T-helper 1 cell treated with Interleukin-12 subunit alpha and Interleukin-12 subunit beta and Interleukin-4 antibody, amounts not matched to agents 30 μg/mL and 1 μg/mL, for 36 hours (primary cell): Measurements from ENCODE around the gene TTC29.
"Not testable (repeated sequence)": the region's sequence is repeated elsewhere in the genome, so short reads cannot be mapped to it uniquely, and the experiment has no call there.

Source experiments
- H3K27ac Mint-ChIP-seq: one replicate; pipeline ENCODE4 v1.8.0; 2021; ENCODE audit warnings: mild to moderate bottlenecking, mixed read lengths
- H3K27me3 Mint-ChIP-seq: one replicate; pipeline ENCODE4 v1.8.0; 2021; ENCODE audit warnings: low read depth, mixed read lengths
- H3K36me3 Mint-ChIP-seq: one replicate; pipeline ENCODE4 v1.8.0; 2021; ENCODE audit warnings: low read depth, mixed read lengths
- H3K4me1 Mint-ChIP-seq: one replicate; pipeline ENCODE4 v1.8.0; 2021; ENCODE audit warnings: low read depth, mixed read lengths
- H3K4me3 Mint-ChIP-seq: one replicate; pipeline ENCODE4 v1.8.0; 2021; ENCODE audit warnings: mild to moderate bottlenecking, moderate library complexity, mixed read lengths
- H3K9me3 Mint-ChIP-seq: one replicate; pipeline ENCODE4 v1.8.0; 2021; ENCODE audit warnings: mixed read lengths

TTC29 gene

DNA sequence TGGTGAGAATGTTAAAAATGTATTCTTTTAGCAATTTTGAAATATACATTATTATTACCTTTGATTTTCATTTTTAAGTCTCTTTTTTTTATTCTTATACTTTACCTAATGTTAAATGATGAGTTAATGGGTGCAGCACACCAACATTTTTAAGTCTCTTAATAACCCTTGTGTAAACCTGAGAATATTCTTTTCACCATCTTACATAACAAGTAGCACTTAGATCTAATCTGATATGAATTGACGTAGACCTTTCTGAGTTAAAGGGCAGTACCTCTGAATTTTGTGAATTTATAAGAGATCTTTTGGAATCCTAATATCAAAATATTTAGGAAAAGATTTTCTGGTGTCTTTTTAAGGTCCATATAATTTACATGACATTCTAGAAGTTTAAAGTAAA is 110.6 kb downstream of the TTC29 start:
- Mint-ChIP-seq H3K4me3 (no peak overlapping the region), H3K36me3 (no peaks in the 10 kb centered on the region), H3K27me3 (no peaks in the 10 kb centered on the region), H3K27ac (no peak overlapping the region), H3K4me1 (no peaks in the 10 kb centered on the region), H3K9me3 (no peaks in the 10 kb centered on the region)

DNA sequence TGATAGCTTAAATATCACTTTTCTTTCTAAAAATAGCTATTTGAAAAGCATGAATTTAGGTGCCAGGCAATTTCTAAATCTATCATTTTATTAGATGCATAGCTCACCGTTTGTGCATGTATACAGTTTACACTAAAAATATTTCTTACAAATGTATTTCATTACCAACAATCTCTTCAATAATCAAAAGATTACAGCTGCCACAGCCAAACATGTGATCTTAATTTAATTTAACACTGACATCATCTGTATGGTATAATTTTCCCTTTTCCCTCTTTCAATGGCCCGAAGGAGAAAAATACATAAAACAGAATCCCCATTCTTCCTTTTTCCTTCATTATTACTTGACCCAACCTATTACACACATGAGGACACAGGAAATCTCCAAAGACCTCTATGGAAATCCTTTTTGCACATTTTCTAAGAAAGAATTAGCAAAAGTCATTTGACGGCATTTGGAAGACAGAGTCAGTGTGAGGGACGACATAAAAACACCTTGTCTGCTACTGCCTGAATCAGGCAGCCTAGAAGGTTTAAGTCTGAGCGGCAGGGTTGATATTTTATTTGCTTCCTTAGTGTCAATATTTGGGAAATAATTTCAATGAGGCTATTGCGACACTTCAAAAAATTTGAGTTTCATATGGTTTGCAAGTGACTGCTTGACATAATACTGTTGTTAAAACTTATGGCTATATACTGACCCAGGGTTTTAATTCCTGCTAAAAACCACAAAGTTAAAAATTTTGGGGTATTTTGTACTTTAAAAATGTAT is 111.2 kb downstream of the TTC29 start:
- H3K27ac Mint-ChIP-seq, result no peak overlapping the region
- no peaks in the 10 kb centered on the region for H3K36me3 Mint-ChIP-seq
- no peaks in the 10 kb centered on the region for H3K9me3 Mint-ChIP-seq
- no peak overlapping the region for H3K4me3 Mint-ChIP-seq
- no peaks in the 10 kb centered on the region for H3K4me1 Mint-ChIP-seq
- no peaks in the 10 kb centered on the region for H3K27me3 Mint-ChIP-seq

DNA sequence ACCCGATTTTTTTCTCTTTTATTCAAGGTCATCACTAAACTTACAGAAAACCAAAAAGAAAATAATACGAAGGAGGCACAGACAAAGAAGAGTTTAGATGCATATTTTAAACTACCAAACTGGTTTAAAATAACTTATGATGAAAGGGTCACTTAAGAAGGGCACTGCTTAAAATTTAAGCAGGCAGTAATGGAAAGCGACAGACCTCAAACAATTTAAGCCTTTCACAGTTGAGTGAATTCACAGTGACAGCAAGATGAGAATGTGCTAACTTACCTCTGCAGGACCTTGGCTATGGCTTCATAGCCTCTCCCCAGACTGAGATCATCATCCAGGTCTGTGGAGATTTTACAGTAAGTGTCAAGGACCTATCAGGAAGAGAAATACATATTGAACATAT is 112.1 kb downstream of the TTC29 start:
- H3K4me1 Mint-ChIP-seq, result no peaks in the 10 kb centered on the region
- H3K9me3 Mint-ChIP-seq, result no peaks in the 10 kb centered on the region
- no peaks in the 10 kb centered on the region for H3K36me3 Mint-ChIP-seq
- no peak overlapping the region for H3K4me3 Mint-ChIP-seq
- H3K27me3 Mint-ChIP-seq, result no peaks in the 10 kb centered on the region
- no peak overlapping the region for H3K27ac Mint-ChIP-seq

DNA sequence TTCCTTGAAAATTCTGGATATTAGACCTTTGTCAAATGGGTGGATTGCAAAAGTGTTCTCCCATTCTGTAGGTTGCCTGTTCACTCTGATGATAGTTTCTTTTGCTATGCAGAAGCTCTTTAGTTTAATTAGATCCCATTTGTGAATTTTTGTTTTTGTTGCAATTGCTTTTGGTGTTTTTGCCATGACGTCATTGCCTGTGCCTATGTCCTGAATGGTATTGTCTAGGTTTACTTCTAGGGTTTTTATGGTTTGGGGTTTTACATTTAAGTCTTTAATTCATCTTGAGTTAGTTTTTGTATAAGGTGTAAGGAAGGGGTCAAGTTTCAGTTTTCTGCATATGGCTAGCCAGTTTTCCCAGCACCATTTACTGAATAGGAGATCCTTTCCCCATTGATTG is 122.7 kb downstream of the TTC29 start:
- H3K4me3 Mint-ChIP-seq, H3K27me3 Mint-ChIP-seq, H3K9me3 Mint-ChIP-seq, H3K36me3 Mint-ChIP-seq, H3K27ac Mint-ChIP-seq, H3K4me1 Mint-ChIP-seq: not testable (repeated sequence)

DNA sequence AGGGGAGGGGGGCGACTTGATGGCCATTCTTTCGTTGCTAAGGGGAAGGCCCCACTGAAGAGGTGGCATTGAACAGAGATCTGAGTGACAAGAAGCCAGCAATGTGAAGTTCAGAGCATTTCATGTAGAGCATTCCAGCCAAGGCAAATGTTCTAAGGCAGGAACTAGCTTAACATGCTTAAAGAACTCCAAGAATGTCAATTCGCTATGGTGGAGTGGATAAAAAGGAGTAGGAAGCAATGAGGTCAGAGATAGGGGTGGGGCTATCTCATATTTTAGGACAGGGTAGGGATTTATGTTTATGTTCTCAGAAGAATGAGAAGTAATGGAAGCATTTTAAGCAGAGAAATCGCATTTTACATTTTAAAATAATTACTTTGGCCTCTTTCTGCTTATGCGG is 130.9 kb downstream of the TTC29 start:
- peaks cover 3% of the 10 kb centered on the region for H3K9me3 Mint-ChIP-seq
- no peaks in the 10 kb centered on the region for H3K4me1 Mint-ChIP-seq
- H3K36me3 Mint-ChIP-seq, result no peaks in the 10 kb centered on the region
- no peaks in the 10 kb centered on the region for H3K27me3 Mint-ChIP-seq
- H3K27ac Mint-ChIP-seq, result no peak overlapping the region
- no peak overlapping the region for H3K4me3 Mint-ChIP-seq

DNA sequence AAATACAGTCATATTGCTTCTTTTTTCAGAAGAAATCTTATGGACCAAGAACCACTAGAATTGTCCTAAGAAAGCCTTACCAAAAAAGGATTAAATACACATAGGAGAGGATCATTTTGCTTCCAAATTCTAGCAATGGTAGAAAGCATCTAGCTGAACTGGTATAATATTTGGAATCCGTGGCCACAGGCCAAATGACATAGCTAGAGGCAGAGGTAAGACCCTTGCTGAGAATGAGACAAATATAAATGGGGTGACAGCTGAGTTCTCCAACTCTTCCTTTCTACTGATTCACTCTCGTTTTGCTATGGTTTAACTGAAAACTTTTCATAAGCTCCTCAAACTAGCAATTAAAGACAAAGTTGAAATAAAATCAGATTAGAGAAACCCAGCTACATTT is 150.0 kb downstream of the TTC29 start:
- H3K27ac Mint-ChIP-seq, result no peak overlapping the region
- H3K27me3 Mint-ChIP-seq, result no peaks in the 10 kb centered on the region
- no peak overlapping the region for H3K4me3 Mint-ChIP-seq
- no peaks in the 10 kb centered on the region for H3K9me3 Mint-ChIP-seq
- H3K36me3 Mint-ChIP-seq, result no peaks in the 10 kb centered on the region
- H3K4me1 Mint-ChIP-seq, result no peaks in the 10 kb centered on the region

DNA sequence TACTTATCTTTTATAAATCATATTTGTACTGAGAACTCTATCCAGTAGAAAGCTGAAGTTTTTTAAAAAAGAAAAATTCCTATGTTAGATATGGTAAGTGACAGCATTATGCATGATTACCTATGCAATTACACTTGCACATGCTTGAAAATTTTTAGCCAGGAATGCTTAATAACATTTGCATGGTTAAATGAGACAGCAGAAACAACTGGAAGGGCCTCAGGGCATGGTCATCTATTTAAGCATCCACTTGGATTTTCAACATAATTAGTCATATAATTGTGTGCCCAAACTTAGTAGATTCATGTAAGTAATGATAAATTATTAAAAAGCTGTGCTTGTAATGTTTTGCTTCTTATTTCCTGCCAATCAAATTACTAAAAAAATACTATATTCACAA is 151.9 kb downstream of the TTC29 start:
- no peak overlapping the region for H3K27ac Mint-ChIP-seq
- H3K36me3 Mint-ChIP-seq, result no peaks in the 10 kb centered on the region
- H3K4me1 Mint-ChIP-seq, result no peaks in the 10 kb centered on the region
- no peaks in the 10 kb centered on the region for H3K9me3 Mint-ChIP-seq
- no peaks in the 10 kb centered on the region for H3K27me3 Mint-ChIP-seq
- no peak overlapping the region for H3K4me3 Mint-ChIP-seq

DNA sequence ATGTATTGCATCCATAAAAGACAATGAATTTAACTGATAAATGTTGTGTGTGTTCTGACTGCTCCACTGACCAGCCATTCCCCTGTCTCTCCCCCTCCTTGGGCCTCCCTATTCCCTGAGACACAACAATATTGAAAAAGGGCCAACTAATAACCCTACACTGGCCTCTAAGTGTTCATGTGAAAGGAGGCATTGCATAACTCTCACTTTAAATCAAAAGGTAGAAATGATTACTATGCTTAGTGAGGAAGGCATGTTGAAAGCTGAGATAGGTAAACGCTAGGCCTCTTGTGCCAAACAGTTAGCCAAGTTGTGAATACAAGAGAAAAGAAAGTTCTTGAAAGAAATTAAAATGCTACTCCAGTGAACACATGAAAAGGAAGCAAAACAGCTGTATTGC is 154.2 kb downstream of the TTC29 start:
- Mint-ChIP-seq H3K4me3 (no peak overlapping the region), H3K9me3 (no peaks in the 10 kb centered on the region), H3K27ac (no peak overlapping the region), H3K27me3 (no peaks in the 10 kb centered on the region), H3K36me3 (no peaks in the 10 kb centered on the region), H3K4me1 (no peaks in the 10 kb centered on the region)

DNA sequence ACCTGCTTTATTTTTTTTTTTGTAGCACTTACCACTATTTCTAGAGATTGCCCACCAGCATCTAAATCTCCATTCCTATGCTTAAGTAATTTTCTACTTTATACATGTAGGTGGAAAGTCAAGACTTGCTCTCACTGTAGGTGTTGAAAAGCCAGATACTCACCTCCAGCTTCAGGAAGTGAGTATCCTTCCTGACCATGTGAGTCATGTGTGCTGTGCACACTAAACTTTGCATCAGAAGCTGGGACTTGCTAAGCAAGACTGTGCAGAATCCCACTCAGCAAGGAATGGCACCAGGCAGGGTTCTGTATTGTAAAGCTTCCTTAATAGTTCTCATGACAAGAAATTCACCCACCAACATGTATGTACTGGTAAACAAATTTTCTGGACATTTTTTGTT is 155.1 kb downstream of the TTC29 start:
- H3K27me3 Mint-ChIP-seq, result no peaks in the 10 kb centered on the region
- H3K4me1 Mint-ChIP-seq, result no peaks in the 10 kb centered on the region
- no peaks in the 10 kb centered on the region for H3K9me3 Mint-ChIP-seq
- no peaks in the 10 kb centered on the region for H3K36me3 Mint-ChIP-seq
- H3K27ac Mint-ChIP-seq, result no peak overlapping the region
- H3K4me3 Mint-ChIP-seq, result no peak overlapping the region

DNA sequence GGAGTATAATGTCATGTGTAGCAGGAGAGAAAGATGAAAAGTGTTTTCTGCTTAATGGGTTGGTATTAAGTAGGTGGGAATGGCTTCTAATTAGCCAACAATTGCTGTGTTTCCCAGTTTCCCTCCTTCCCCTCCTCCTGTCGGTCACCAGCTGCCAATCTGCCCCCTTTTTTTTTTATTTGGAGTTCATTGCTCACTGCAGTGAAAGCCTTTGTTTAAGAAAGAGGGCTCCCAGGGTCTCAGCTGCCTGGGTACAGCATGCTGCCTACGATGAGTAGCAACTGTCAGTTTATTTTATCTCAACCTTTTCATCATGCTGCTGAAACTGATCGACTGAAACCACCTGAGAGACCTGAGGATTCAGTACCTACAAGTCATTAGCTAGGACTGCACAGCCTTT is 157.9 kb downstream of the TTC29 start:
- H3K4me3 Mint-ChIP-seq, result no peak overlapping the region

DNA sequence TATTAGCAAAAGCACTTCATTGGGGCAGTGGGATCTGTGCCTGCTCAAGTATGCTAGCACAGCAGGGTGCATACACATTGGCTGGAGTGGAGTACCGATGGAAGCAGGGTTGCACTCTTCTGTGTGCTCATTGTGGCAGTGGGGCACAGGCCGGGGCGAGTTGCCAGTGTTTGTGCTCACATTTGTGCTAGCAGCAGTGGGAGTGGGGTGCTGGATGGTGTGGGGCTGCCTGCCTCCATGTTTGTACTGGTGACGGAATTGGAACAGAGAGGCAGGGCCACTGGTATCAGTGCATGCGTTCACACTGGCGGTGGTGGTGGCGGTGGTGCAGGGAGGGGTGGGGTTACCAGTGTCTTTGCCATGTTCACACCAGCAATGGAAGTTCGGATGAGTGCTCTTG is 169.0 kb downstream of the TTC29 start:
- Mint-ChIP-seq H3K4me3 (no peak overlapping the region), H3K36me3 (no peaks in the 10 kb centered on the region), H3K9me3 (no peaks in the 10 kb centered on the region), H3K27me3 (no peaks in the 10 kb centered on the region), H3K27ac (no peak overlapping the region), H3K4me1 (no peaks in the 10 kb centered on the region)

More for the DNA sequence above, 157.9 kb downstream of the TTC29 start:
- Mint-ChIP-seq H3K36me3 (no peaks in the 10 kb centered on the region), H3K4me1 (no peaks in the 10 kb centered on the region), H3K9me3 (no peaks in the 10 kb centered on the region), H3K27ac (no peak overlapping the region), H3K27me3 (no peaks in the 10 kb centered on the region)

DNA sequence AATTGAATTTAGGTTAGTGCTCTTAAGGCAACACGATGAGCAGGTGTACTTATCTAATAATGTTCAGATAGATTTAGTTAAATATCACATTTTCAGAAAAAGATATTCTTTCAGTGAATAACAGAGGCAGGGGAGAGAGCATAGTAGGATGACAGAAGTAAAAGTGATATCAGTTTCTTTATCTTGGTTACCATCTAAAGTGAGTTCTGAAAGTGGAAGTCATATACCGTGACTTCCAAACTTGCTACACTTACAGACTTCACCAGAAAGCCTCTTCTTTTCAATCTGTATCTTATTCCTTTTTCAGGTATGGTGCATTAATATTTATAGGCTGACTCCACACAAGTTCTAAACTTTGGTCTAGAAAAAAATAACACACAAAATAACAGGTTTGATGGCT is 182.1 kb downstream of the TTC29 start:
- peaks cover 3% of the 10 kb centered on the region for H3K9me3 Mint-ChIP-seq
- no peaks in the 10 kb centered on the region for H3K4me1 Mint-ChIP-seq
- H3K36me3 Mint-ChIP-seq, result no peaks in the 10 kb centered on the region
- H3K27me3 Mint-ChIP-seq, result no peaks in the 10 kb centered on the region
- no peak overlapping the region for H3K4me3 Mint-ChIP-seq
- no peak overlapping the region for H3K27ac Mint-ChIP-seq

DNA sequence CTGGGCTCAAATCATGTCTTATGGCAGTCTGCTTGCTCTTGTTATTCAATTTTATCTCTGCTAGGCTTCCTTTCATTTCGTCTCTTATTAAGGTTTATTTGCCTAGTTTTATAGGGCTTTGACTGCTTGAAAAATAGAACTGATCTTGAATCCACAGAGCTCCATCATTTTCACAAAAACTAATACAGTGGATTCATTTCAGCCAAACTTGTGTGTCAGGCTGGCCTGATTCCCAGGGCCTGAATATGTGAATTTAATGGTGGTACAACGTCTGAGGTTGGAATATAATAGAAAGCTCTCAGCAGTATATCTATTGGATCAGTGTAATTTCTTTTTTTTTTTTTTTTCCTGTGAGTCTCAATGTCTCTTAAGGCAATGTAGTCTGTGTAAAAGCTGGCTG is 183.6 kb downstream of the TTC29 start:
- no peaks in the 10 kb centered on the region for H3K27me3 Mint-ChIP-seq
- H3K9me3 Mint-ChIP-seq, result peaks cover 3% of the 10 kb centered on the region
- no peaks in the 10 kb centered on the region for H3K36me3 Mint-ChIP-seq
- H3K27ac Mint-ChIP-seq, result no peak overlapping the region
- H3K4me1 Mint-ChIP-seq, result no peaks in the 10 kb centered on the region
- H3K4me3 Mint-ChIP-seq, result no peak overlapping the region

DNA sequence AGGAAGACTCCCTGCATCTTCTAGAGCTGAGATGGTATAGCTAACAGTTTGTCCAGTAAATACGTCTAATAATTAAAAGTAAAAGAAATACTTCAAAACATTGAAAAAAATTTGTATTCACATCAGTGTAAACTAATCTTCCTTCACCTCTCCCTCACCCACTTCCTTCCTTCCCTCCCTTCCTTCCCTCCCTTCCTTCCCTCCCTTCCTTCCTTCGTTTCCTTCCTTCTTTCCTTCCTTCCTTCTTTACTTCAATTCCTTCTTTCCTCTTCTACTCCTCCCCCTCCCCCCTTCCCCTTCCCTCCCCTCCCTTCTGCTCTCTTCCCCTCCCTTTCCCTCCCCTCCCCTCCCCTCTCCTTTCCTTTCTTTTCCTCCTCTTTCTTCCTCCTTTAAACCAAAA is 203.2 kb downstream of the TTC29 start:
- H3K36me3 Mint-ChIP-seq, result no peaks in the 10 kb centered on the region
- no peaks in the 10 kb centered on the region for H3K4me1 Mint-ChIP-seq
- no peaks in the 10 kb centered on the region for H3K27me3 Mint-ChIP-seq

DNA sequence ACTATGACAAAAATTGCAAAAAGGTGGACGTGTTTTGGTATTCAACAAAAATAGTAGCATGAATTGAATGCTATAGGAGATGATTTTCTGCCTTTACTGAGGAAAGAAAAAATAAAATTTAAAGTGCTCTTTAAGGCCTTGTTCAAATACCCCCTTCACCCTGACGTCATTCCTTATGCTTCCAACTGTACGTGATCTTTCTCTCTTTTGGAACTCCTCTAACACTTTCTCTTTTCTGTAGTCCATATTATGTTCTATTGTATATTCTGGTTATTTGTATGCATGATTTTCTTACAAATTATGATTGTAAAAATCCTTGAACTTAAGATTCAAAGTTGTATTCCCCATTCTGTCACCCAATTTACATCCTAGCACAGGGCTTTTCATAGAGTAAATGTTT is 206.5 kb downstream of the TTC29 start:
- H3K36me3 Mint-ChIP-seq, result no peaks in the 10 kb centered on the region
- no peaks in the 10 kb centered on the region for H3K27me3 Mint-ChIP-seq
- H3K4me3 Mint-ChIP-seq, result no peak overlapping the region
- no peaks in the 10 kb centered on the region for H3K9me3 Mint-ChIP-seq
- no peak overlapping the region for H3K27ac Mint-ChIP-seq
- H3K4me1 Mint-ChIP-seq, result no peaks in the 10 kb centered on the region

More for the DNA sequence above, 203.2 kb downstream of the TTC29 start:
- no peak overlapping the region for H3K4me3 Mint-ChIP-seq
- no peaks in the 10 kb centered on the region for H3K9me3 Mint-ChIP-seq
- no peak overlapping the region for H3K27ac Mint-ChIP-seq

DNA sequence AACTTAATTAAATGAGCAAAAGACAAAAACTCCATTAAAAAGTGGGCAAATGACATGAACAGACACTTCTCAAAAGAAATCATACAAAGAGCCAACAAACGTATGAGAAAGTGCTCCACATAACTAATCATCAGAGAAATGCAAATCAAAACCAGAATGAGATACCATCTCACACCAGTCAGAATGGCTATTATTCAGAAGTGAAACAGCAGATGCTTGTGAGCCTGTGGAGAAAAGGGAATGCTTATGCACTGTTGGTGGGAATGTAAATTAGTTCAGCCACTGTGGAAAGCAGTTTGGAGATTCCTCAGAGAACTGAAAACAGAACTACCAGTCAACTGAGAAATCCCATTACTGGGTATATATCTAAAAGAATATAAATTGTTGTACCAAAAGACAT is 222.1 kb downstream of the TTC29 start:
- H3K27me3 Mint-ChIP-seq, H3K27ac Mint-ChIP-seq, H3K4me3 Mint-ChIP-seq, H3K36me3 Mint-ChIP-seq, H3K4me1 Mint-ChIP-seq, H3K9me3 Mint-ChIP-seq: not testable (repeated sequence)
